Right lobe of liver (tissue), 4 donors: ENCODE results near the gene AHCYL2.

Experiments used
- CTCF ChIP-seq, 4 donors: fragments of 200-600 bp in 3 of 4; fragments of 450-650 bp in 1 of 4; IDR thresholded peaks; one replicate each; pipeline versions ENCODE4 v1.5.1 to v1.8.0; 2016 to 2022; ENCODE audit warnings: antibody characterized with exemption in 4 of 4, mild to moderate bottlenecking in 2 of 4
- POLR2A ChIP-seq: fragments of 450-650 bp; IDR thresholded peaks from one replicate; pipeline ENCODE4 v1.6.1; 2017; ENCODE audit warnings: antibody characterized with exemption, mild to moderate bottlenecking
- donor health status: DM: no; HTN: no; CAD: no.
- donor health status: DM: no; HTN: no; CAD: no.
- donor health status: DM: no; HTN: yes; CAD: no.

GRCh38 chr7:129437190-129437589, 212.4 kb downstream of the AHCYL2 start:
- TF ChIP-seq POLR2A: no peak
- no peak for TF ChIP-seq CTCF (IDR thresholded peaks at IDR 0.05)
